ENCODE results near the gene ZNF185.
A peak's percentile ranks its signal among the peaks of the same experiment; 100 is the strongest.

Gene ZNF185

GRCh38 chrX:152897222-152898131 lies at the start of gene ZNF185:
Gene ZNF185 (plus strand): TSS chrX:152898067. CDS start chrX:152914490, 16,423 bp downstream.
- DNase-seq = peak; percentile 4

DNA sequence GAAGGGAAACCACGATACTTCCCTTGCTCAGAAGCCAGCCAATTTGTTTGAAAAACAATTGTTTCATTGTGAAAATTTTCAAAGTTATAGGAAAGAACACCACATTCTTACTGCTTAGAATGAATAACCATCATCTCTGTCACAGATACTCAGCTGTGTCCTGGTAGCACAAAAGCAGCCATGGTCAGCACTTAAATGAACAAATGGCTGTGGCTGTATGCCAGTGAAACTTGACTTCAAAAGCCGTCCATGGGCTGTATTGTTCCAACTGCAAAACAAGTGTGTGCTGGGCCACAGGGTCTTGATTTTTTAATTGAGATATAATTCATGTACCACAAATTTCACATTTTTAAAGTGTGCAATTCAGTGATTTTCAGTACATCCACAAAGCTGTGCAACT lies 47.4 kb upstream of the ZNF185 start:
- no peak for DNase-seq

- DNase-seq = no peak
These were observed 43.9 kb upstream of the ZNF185 start for GRCh38 chrX:152853986-152854385.

DNA sequence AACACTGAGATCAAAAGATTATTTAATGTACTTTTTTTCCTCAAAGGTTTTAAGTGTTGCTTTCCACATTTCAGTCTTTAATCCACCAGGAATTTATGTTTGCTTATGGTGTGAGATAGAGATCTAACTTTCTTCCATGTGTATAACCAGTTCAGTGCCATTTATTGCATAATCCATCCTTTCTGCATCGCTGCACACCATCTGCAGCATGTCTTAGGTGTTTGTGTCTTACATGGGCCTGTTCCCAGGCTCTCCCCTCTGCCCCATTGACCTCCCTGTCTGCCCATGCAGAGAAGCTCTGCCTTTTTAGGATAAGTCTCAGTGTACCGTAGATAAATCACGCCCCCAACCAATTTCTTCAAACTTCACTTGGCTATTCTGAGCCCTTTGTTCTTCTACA lies 36.8 kb upstream of the ZNF185 start:
- DNase-seq = no peak

GRCh38 chrX:152861826-152862225 lies 36.0 kb upstream of the ZNF185 start:
- no peak for DNase-seq

- DNase-seq = no peak
These were observed 32.5 kb upstream of the ZNF185 start for GRCh38 chrX:152865232-152865920.

DNA sequence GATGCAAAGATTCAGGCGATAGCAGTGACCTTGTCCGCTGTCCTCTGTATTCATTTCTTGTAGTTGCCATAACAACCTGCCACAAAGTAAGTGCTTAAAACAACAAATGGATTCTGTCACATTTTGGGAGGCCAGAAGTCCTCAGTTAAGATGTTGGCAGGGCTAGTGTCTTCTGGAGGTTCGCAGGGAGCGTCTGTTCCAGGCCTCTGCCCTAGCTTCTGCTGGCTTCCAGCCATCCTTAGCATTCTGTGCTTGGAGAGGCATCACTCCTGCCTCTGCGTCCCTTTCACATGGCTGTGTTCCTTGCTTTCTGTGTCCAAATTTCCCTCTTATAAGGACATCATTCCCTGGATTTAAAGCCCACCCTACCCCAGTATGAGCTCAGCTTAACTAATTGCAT lies 31.5 kb upstream of the ZNF185 start:
- DNase-seq = no peak

- no peak for DNase-seq
These were observed 27.9 kb upstream of the ZNF185 start for GRCh38 chrX:152869972-152870371.

DNA sequence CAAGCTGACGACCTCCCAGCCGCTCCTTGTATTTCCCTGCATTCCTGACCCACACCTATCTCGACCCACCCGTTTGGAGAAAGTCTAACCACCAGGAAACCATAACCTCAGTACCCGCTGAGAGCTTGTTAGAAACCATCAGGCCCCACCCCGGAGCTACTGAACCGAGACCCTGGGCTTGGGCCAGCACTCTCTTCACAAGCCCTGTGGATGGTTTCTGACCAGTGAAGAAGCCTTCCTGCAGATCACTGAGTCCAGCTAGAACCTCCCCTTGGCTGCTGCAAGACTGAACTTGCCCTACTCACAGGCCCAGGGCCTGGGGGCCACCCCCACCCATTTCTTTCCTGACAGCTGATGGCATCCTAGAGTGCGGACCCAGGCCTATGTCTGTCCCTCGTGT lies 26.6 kb upstream of the ZNF185 start:
- no peak for DNase-seq

DNA sequence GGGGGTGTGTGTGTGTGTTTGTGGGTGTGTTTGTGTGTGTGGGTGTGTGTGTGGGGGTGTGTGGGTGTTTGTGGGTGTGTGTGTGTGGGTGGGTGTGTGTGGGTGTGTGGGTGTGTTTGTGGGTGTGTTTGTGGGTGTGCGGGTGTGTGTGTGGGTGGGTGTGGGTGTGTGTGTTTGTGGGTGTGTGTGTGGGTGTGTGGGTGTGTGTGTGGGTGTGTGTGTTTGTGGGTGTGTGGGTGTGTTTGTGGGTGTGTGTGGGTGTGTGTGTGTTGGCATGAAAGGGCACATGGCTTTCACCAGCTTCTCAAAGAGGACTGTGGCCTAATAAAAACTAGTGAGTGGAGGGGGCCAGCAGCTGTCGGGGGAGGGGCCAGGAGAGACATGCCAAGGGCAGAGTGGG lies 25.3 kb upstream of the ZNF185 start:
- no peak for DNase-seq

- no peak for DNase-seq
These were observed 24.5 kb upstream of the ZNF185 start for GRCh38 chrX:152873361-152873760.

- no peak for DNase-seq
These were observed 20.7 kb upstream of the ZNF185 start for GRCh38 chrX:152876931-152877840.

DNA sequence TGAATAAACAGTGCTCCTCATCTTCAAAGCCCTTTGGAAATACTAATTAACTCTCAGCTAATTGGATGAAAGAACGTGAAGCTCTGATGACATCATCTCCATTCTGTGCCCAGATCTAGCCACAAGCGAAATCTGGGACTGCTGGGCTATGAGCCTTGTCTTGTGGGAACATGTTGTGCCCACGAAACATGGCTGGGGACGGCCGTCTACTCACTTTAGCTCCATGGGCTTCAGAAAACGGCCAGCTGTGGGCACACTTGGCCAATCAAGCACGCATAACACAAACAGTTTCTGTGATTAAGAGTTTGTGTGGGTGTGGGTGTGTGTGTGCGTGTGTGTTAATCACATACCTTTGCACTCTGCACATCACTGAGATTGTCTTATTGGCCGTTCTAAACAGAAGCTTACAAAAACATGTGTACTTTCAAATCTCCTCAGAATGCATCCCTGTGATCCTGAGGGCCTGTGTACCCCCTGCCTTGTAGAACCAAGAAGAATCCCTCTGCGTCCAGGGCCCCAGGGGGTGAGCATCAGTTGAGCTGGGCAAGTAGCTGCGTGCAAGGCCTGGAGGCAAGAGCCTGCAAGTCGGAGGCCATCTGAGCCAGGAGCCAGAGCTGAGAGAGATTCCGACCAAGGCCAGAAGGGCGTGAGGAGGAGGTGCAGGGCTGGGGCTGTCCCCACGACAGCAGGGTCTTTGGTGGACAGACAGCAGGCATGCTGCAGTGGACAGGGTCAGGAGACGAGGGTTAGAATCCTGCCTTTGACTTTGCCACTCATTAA lies 18.7 kb upstream of the ZNF185 start:
- no peak for DNase-seq

DNA sequence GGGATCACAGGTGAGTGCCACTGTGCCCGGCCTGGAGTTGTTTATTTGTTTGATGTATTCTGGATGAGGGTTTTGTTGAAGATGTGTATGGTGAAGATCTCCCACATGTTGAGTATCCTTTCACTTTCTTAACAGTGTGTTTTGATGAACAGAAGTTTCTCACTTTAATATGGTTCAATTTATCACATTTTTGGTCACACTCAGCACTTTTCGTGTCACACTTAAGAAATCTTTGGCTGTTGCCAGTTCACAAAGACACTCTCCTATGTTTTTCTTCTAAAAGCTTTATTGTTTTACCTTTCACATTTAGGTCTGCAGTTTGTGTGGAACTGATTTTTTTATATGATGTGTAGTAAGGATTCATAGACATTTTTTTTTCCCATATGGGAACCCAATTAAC lies 16.6 kb upstream of the ZNF185 start:
- no peak for DNase-seq

- no peak for DNase-seq
These were observed 13.7 kb upstream of the ZNF185 start for GRCh38 chrX:152884171-152884570.

DNA sequence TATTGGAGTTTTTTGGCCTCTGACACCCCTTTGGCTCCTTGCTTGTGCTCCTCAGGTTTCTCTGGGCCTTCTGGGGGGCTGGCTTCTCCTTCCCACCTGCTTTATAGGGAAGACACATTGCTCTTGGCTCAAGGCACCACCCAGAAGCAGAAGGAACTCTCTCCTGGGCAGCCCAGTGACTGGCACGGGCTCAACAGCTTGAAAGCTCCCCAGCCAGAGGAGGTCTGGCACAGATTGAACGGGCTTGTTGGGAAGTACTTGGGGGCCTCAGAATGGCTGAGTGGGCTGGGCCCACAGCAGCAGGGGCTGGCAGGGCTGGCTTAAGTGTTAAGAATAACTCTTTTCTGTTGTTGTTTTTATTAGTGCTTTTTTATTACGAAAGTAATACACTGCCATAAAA lies 11.2 kb upstream of the ZNF185 start:
- no peak for DNase-seq

DNA sequence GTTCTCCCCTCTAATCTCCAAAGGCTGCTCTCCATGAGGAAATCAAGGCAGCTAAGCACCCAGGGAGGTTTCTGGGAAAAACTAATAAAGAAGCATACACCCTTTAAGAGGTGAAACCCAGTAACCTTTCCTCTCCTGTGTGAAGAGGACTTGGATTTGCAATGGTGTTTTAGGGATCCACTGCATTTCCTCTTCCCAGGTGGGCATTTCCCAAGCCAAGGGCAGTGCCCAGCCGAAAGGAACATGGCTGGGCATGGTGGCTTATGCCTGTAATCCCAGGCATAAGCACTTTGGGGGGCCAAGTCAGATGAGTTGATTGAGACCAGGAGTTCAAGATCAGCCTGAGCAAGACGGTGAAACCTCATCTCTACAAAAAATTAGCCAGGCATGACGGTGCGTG lies 5.4 kb upstream of the ZNF185 start:
- DNase-seq = no peak

DNA sequence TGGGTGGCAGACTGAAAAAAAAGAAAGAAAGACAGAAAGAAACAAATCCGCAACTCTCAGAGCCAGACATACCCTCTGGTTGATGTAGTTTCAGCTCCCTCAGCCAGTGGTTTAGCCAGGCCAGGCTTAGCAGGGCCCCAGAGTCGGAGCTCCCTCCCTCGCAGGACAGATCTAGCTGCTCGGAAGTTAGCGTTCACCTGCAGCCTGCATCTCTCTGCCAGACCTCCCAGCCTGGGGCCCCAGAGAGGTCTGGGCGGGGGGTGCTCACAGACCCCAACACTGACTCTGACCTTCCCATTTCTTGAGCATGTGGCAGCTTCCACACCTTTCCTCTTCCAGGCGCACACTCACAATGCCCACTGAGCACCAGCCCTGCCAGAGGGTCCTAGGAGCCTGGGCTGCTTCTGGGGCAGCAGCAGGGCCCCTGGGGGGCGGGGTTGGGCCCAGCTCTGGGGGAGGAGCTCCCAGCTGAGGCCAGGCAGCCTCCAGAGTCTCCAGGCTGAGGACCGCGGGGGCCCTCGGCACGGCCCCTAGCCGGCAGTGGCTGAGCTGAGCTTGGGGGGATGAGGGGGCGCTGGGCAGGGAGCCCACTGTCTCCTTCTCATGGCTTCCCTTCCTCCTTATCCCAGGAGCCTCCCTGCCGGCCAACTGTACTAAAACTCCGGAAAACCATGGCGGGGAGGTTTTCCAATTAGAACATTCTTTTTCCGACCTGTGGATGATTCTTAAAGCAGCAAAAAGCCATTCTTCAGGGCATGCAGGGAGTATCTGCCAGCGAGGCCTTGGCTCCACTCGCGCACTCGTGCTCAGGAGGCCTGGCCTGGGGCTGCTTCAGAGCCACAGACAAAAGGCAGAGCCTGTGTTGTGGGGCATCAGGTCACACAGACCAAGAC lies 4.6 kb upstream of the ZNF185 start:
- DNase-seq = no peak

GRCh38 chrX:152893980-152894610 lies 3.8 kb upstream of the ZNF185 start:
- DNase-seq = no peak

DNA sequence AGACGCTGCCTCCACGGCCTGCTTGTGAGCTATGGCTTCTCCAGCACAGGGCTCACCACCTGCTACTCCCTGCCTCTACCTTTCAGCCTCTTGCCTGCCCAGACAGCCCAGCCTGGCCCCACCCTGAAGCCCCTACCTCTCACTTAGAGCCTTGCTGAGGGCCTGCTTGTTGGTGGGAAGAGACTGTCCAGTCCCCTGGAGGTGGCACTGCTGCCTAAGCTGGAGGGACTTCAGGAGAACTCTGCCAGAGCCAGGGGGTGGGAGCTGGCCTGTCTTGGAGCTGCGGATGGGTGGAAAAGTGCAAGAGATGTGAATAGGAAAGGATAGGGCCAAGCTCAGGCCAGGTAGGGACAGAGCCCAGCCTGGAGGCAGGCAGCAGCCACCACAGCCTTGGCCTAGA lies 2.7 kb upstream of the ZNF185 start:
- no peak for DNase-seq

Measured in NCI-H510A treated with DMSO at 0.1 percent for 48 hours (cell line).